GM12873 (cell line): ENCODE data around the gene ARMC7.

Experiments
- CTCF ChIP-seq: IDR thresholded peaks from 2 replicates; pipeline ENCODE4 v1.5.1; 2012; ENCODE audit warnings: low read depth, mild to moderate bottlenecking, moderate library complexity, low read length, control low read depth; ENCODE audit not compliant: insufficient read depth; ENCODE audit errors: missing control alignments

ARMC7 gene

GRCh38 chr17:75074532-75074931 lies 35.2 kb upstream of the ARMC7 start:
- TF ChIP-seq CTCF, result no peak

GRCh38 chr17:75075597-75076336 lies 34.0 kb upstream of the ARMC7 start:
- TF ChIP-seq CTCF, result no peak

GRCh38 chr17:75077072-75077495 lies 32.7 kb upstream of the ARMC7 start:
- no peak for TF ChIP-seq CTCF

GRCh38 chr17:75077496-75078283 lies 32.1 kb upstream of the ARMC7 start:
- peak; percentile 38 for TF ChIP-seq CTCF

GRCh38 chr17:75078284-75079022 lies 31.3 kb upstream of the ARMC7 start:
- TF ChIP-seq CTCF, result no peak

GRCh38 chr17:75079023-75079373 lies 30.8 kb upstream of the ARMC7 start:
- no peak for TF ChIP-seq CTCF
